Activated B cell treated with CpG ODN at 0.5 μM for 24 hours (primary cell): ENCODE results near the gene DDX18. TPM values are rescaled to one million over a fixed set of nuclear protein-coding genes. Genes with fewer than 3 reads are reported as not detected.
A peak's percentile ranks its signal among the peaks of the same experiment; 100 is the strongest.
"Not testable (repeated sequence)": the region's sequence is repeated elsewhere in the genome, so short reads cannot be mapped to it uniquely, and the experiment has no call there.

ENCODE experiments used
- ATAC-seq: fragments of 200-7000 bp; cut with Tn5 transposase; one replicate; pipeline ENCODE4 v1.10.0; 2021; ENCODE audit warnings: low read depth, mild to moderate bottlenecking, moderate library complexity
- CTCF ChIA-PET: fragments of 350-600 bp; sonication (Branson Sonifier 250); formaldehyde crosslinking; loops from one replicate; lab custom pipeline; 2021; ENCODE audit warnings: antibody characterized with exemption; lab: Charles Lee
- POLR2A ChIA-PET: fragments of 350-600 bp; sonication (Branson Sonifier 250); formaldehyde crosslinking; loops from one replicate; lab custom pipeline; 2021; ENCODE audit warnings: antibody characterized with exemption; lab: Charles Lee
- DNase-seq: peaks from one replicate; pipeline ENCODE4 v3.0.0; 2022
- H3K27ac Mint-ChIP-seq: one replicate; pipeline ENCODE4 v1.8.0; 2020; ENCODE audit warnings: mixed read lengths
- H3K27me3 Mint-ChIP-seq: one replicate; pipeline ENCODE4 v1.8.0; 2021; ENCODE audit warnings: mixed read lengths
- H3K36me3 Mint-ChIP-seq: one replicate; pipeline ENCODE4 v1.8.0; 2021; ENCODE audit warnings: low read depth, mixed read lengths
- H3K4me1 Mint-ChIP-seq: one replicate; pipeline ENCODE4 v1.8.0; 2021; ENCODE audit warnings: mixed read lengths
- H3K4me3 Mint-ChIP-seq: one replicate; pipeline ENCODE4 v1.8.0; 2020; ENCODE audit warnings: mild to moderate bottlenecking, mixed read lengths
- H3K9me3 Mint-ChIP-seq: one replicate; pipeline ENCODE4 v1.8.0; 2020; ENCODE audit warnings: mixed read lengths
- intact Hi-C: fragments of 100-400 bp; cut with micrococcal nuclease; formaldehyde crosslinking; loops from one replicate; pipeline ENCODE4 v1.15.1; 2024
- total RNA-seq: library from RNA; stranded (reverse); gene quantifications from 2 replicates; pipeline ENCODE4 v1.2.3, GENCODE V29; 2022
- TF ChIP-seq, protein P1 (sequence below): fragments of 200-600 bp; IDR thresholded peaks from one replicate; pipeline ENCODE4 v1.8.0; 2022; ENCODE audit warnings: antibody characterized with exemption, mild to moderate bottlenecking

DDX18 gene
- total RNA-seq, 1 donor from 2014 or later, result 109 TPM

DNA sequence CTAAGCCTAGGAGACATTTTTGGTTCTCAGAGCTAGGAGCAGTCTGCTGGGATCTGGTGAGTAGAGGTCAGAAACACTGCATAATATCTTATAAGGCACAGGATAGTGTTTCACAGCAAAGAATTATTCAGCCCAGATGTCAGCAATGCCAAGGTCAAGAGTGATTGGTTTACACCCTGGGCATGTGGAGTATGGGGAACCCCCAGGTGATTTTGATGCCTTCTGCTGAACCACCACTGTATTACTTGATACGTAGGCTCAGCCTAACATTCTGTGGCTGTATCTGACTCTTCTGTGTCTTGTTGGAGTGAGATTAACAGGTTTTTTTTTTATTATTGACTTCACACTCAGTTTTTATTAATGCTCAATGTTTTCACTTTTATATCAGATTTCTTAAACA is 6.0 kb downstream of the DDX18 start:
- CTCF ChIA-PET, result interaction anchor here (1.3 kb wide), 1 partner anchor 183 kb away, joined by 3 read pairs; no protein-coding TSS in a partner anchor
- H3K4me3 Mint-ChIP-seq, result no peak overlapping the region
- ATAC-seq, result peak; percentile 100
- H3K27ac Mint-ChIP-seq, result peak overlapping the region; percentile 68
- TF ChIP-seq, protein P1, sequence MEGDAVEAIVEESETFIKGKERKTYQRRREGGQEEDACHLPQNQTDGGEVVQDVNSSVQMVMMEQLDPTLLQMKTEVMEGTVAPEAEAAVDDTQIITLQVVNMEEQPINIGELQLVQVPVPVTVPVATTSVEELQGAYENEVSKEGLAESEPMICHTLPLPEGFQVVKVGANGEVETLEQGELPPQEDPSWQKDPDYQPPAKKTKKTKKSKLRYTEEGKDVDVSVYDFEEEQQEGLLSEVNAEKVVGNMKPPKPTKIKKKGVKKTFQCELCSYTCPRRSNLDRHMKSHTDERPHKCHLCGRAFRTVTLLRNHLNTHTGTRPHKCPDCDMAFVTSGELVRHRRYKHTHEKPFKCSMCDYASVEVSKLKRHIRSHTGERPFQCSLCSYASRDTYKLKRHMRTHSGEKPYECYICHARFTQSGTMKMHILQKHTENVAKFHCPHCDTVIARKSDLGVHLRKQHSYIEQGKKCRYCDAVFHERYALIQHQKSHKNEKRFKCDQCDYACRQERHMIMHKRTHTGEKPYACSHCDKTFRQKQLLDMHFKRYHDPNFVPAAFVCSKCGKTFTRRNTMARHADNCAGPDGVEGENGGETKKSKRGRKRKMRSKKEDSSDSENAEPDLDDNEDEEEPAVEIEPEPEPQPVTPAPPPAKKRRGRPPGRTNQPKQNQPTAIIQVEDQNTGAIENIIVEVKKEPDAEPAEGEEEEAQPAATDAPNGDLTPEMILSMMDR, result no peak
- no peak for DNase-seq
- H3K36me3 Mint-ChIP-seq, result peaks cover 92% of the 10 kb centered on the region
- no peaks in the 10 kb centered on the region for H3K9me3 Mint-ChIP-seq
- intact Hi-C loops, result no loop called here
- POLR2A ChIA-PET, result interaction anchor here (1.4 kb wide), 1 partner anchor 16 kb away, joined by 4 read pairs; no protein-coding TSS in a partner anchor
- peaks cover 48% of the 10 kb centered on the region for H3K4me1 Mint-ChIP-seq
- no peaks in the 10 kb centered on the region for H3K27me3 Mint-ChIP-seq

DNA sequence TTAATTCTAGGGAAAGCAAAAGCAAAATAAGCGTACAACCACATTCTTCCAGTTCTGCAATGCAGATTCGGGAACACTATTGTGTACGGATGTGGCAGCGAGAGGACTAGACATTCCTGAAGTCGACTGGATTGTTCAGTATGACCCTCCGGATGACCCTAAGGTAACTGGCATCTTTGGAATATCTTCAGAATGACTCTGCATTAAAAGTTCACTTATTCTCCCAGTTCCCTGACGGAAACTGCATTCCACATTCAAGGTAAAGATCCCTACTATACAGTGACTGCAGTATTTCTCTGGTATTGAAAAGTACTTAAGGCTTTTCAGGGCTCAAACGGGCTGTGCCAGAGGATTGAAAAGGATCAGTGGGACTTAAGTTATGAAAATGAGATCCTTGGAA is 10.9 kb downstream of the DDX18 start:
- H3K36me3 Mint-ChIP-seq, result peaks cover 100% of the 10 kb centered on the region
- H3K4me3 Mint-ChIP-seq, result no peak overlapping the region
- intact Hi-C loops, result no loop called here
- ChIA-PET POLR2A (interaction anchor here (1.3 kb wide), 1 partner anchor 11 kb away, joined by 3 read pairs; the partner anchor contains the start of gene DDX18), CTCF (interaction anchor here (1.0 to 1.4 kb wide), 2 partner anchors 11 to 178 kb away, joined by 3 to 4 read pairs; partner anchors contain the start of gene DDX18)
- H3K9me3 Mint-ChIP-seq, result no peaks in the 10 kb centered on the region
- H3K27me3 Mint-ChIP-seq, result no peaks in the 10 kb centered on the region
- TF ChIP-seq, protein P1, result no peak
- H3K27ac Mint-ChIP-seq, result no peak overlapping the region
- peaks cover 5% of the 10 kb centered on the region for H3K4me1 Mint-ChIP-seq
- DNase-seq (no peak), ATAC-seq (no peak)

DNA sequence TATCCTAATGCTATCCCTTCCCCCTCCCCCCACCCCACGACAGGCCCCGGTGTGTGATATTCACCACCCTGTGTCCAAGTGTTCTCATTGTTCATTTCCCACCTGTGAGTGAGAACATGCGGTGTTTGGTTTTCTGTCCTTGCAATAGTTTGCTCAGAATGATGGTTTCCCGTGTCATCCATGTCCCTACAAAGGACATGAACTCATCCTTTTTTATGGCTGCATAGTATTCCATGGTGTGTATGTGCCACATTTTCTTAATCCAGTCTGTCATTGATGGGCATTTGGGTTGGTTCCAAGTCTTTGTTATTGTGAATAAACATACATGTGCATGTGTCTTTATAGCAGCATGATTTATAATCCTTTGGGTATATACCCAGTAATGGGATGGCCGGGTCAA is 13.0 kb downstream of the DDX18 start:
- H3K9me3 Mint-ChIP-seq, POLR2A ChIA-PET, H3K4me3 Mint-ChIP-seq, DNase-seq, H3K27ac Mint-ChIP-seq, CTCF ChIA-PET, H3K4me1 Mint-ChIP-seq, H3K27me3 Mint-ChIP-seq, intact Hi-C loops, ATAC-seq: not testable (repeated sequence)
- peaks cover 99% of the 10 kb centered on the region for H3K36me3 Mint-ChIP-seq

DNA sequence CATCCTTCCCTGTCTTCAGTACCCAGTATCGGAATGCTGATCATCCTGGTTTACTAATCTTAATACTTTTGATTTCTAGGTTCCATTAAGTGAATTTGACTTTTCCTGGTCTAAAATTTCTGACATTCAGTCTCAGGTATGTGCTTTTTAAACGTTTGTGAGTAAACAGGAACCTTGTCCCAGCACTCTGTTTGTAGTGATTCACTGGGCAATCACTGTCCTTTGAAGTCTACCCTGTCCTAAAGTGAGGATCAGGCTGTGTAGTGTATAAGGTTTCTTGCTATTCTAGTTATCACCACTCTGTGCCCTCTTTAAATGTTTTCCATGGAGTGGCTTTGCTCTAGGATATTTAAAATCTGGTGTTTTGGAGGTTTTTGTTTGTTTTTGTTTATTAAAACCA is 14.4 kb downstream of the DDX18 start:
- ATAC-seq (no peak), DNase-seq (no peak)
- TF ChIP-seq, protein P1, result no peak
- Mint-ChIP-seq H3K4me1 (no peaks in the 10 kb centered on the region), H3K9me3 (no peaks in the 10 kb centered on the region), H3K4me3 (no peak overlapping the region), H3K27ac (no peak overlapping the region), H3K36me3 (peaks cover 97% of the 10 kb centered on the region), H3K27me3 (no peaks in the 10 kb centered on the region)
- ChIA-PET POLR2A (no interaction called here), CTCF (no interaction called here)
- intact Hi-C loops, result no loop called here

DNA sequence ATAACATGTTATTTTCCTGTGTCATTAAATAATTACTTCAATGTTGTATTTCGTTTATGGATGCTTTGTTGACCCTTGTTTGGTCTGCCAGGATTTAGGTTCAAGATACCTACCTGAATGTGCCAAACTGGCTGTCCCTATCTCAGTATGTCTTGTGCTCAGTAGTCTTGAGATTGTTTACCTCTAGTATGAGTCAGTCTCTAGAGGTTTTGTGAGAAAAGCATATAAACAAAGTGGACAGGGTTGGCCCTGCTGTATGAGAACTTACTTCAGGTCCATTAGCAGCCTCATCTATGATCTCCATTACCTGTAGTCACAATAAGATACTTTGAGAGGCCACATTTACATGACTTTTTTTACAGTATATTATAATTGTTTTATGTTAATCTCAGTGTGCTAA is 17.8 kb downstream of the DDX18 start:
- no peak for DNase-seq
- H3K4me3 Mint-ChIP-seq, result no peak overlapping the region
- H3K36me3 Mint-ChIP-seq, result peaks cover 69% of the 10 kb centered on the region
- CTCF ChIA-PET, result no interaction called here
- intact Hi-C loops, result no loop called here
- TF ChIP-seq, protein P1, result no peak
- H3K27ac Mint-ChIP-seq, result no peak overlapping the region
- peaks cover 10% of the 10 kb centered on the region for H3K4me1 Mint-ChIP-seq
- no peak for ATAC-seq
- POLR2A ChIA-PET, result no interaction called here
- peaks cover 9% of the 10 kb centered on the region for H3K27me3 Mint-ChIP-seq
- no peaks in the 10 kb centered on the region for H3K9me3 Mint-ChIP-seq
